ENCODE results near the gene MBD5. TPM values are rescaled to one million over a fixed set of nuclear protein-coding genes. Genes with fewer than 3 reads are reported as not detected.

Gene MBD5
- total and polyA plus RNA-seq, 2 of the 4 experiments (the other 2 are of a cell fraction): 9.8 to 14.2 TPM

DNA sequence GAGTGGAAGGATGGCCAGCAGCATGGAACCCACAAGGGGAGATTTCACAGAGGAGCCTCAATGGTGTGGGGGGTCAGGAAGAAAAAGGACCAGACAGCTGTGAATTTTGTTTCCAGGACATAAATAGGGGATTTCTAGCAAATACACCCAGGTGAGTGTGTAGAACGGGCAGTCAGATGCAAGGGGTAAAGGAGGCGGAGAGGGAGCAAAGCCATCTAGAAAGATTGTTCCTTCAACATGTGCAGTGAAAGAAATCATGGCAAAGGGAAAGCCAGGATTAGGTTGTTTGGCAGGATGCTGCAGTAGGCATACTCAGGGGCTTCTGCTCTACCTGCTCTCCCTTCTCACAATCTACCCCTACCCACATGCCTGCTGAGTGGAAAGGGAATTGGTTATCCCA, 504.2 kb downstream of the MBD5 start:
- BruUV-seq (replicated peaks): no TSS peak
- in situ Hi-C loops (cut with MboI; ENCODE audit: low sequenced_read_pairs): no loop called here
- Histone ChIP-seq H3K56ac (ENCODE audit: extremely low read depth, insufficient read depth, low read length) (no peak overlapping the region), H3K4me3 (ENCODE audit: insufficient read depth, low read depth, low read length) (no peak overlapping the region), H2BK15ac (ENCODE audit: low read depth, low read length) (no peak overlapping the region), H3K4ac (ENCODE audit: low read depth, low read length) (no peak overlapping the region), H3K14ac (replicated peaks; ENCODE audit: low read depth, low read length) (no peak overlapping the region), H2BK120ac (ENCODE audit: low read depth, low read length) (no peak overlapping the region), H3K27ac (ENCODE audit: insufficient read depth, low read length) (no peak overlapping the region), H4K91ac (ENCODE audit: insufficient read depth, low read depth, low read length) (no peak overlapping the region), H4K20me1 (ENCODE audit: insufficient read depth, low read length) (no peaks in the 10 kb centered on the region), H4K5ac (ENCODE audit: low read depth, low read length) (no peak overlapping the region), H2BK5ac (ENCODE audit: low read depth, low read length, poor library complexity, severe bottlenecking) (no peak overlapping the region), H2AK9ac (replicated peaks; ENCODE audit: low read depth, low read length, poor library complexity) (no peak overlapping the region), H3K9me1 (ENCODE audit: insufficient read depth, low read length) (no peaks in the 10 kb centered on the region; the same call in 1 of the 2 replicates), H3K4me2 (ENCODE audit: low read depth, low read length) (no peak overlapping the region), H3K27me3 (ENCODE audit: control insufficient read depth, insufficient read depth, low read length) (no peaks in the 10 kb centered on the region), H3K79me1 (ENCODE audit: low read depth in 1 of 2, low read length in 2 of 2) (no peaks in the 10 kb centered on the region), H2AFZ (replicated peaks; ENCODE audit: low read length, poor library complexity) (no peak overlapping the region), H3K9ac (ENCODE audit: low read depth, low read length) (no peak overlapping the region), H3K18ac (ENCODE audit: low read depth, low read length) (no peak overlapping the region), H3K4me1 (ENCODE audit: control insufficient read depth, insufficient read depth, low read length) (no peaks in the 10 kb centered on the region), H2BK20ac (ENCODE audit: low read depth, low read length) (no peak overlapping the region), H3K23ac (ENCODE audit: low read depth, low read length) (no peak overlapping the region), H2AK5ac (ENCODE audit: low read depth, low read length) (no peak overlapping the region), H3K9me3 (ENCODE audit: control insufficient read depth, insufficient read depth, low read length) (no peaks in the 10 kb centered on the region), H4K8ac (ENCODE audit: low read depth in 2 of 2, low read length in 2 of 2) (no peak overlapping the region), H3K36me3 (ENCODE audit: control insufficient read depth, insufficient read depth, low read length) (0 out of 2 replicates have a peak, but pooled peaks cover under 1% of the 10 kb centered on the region)
- TF ChIP-seq MAZ (IDR thresholded peaks at IDR 0.05; ENCODE audit: borderline replicate concordance, low read depth, low read length): no peak
- no peak for TF ChIP-seq CEBPB (IDR thresholded peaks at IDR 0.05; ENCODE audit: low read depth, low read length)
- intact Hi-C loops (cut with micrococcal nuclease): no loop called here
- CTCF ChIA-PET: interaction anchor here (1.0 kb wide), 1 partner anchor 16 kb away, joined by 5 read pairs; no protein-coding TSS in a partner anchor
- no peak for ATAC-seq (ENCODE audit: low read depth)
- POLR2A ChIA-PET (ENCODE audit: unreplicated experiment): no interaction called here
- WGBS, 2 experiments (ENCODE audit: extremely low coverage in 2 of 2, insufficient read length in 1 of 2): no CpG with 5 or more reads among the region's 2 CpGs
- DNase-seq: no peak
- dilution Hi-C loops (cut with HindIII; ENCODE audit: low sequenced_read_pairs, unreplicated experiment): no loop called here

Measured in IMR-90 (cell line).